UCSD-AML1 (cell line): Measurements from ENCODE around the gene ZNF30.
A peak's percentile ranks its signal among the peaks of the same experiment; 100 is the strongest.
"Not testable (repeated sequence)": the region's sequence is repeated elsewhere in the genome, so short reads cannot be mapped to it uniquely, and the experiment has no call there.

Experiments used
- DNase-seq: peaks from one replicate; lab custom pipeline; 2025; ENCODE audit not compliant: unreplicated experiment; lab: John Stamatoyannopoulos, UW

The ZNF30 gene

GRCh38 chr19:34960103-34960805 lies 33.6 kb downstream of the ZNF30 start:
- no peak for DNase-seq

GRCh38 chr19:34960940-34961679 lies 34.4 kb downstream of the ZNF30 start:
- DNase-seq = no peak

GRCh38 chr19:34961775-34962686 lies 35.3 kb downstream of the ZNF30 start:
- DNase-seq = peak; percentile 66

DNA sequence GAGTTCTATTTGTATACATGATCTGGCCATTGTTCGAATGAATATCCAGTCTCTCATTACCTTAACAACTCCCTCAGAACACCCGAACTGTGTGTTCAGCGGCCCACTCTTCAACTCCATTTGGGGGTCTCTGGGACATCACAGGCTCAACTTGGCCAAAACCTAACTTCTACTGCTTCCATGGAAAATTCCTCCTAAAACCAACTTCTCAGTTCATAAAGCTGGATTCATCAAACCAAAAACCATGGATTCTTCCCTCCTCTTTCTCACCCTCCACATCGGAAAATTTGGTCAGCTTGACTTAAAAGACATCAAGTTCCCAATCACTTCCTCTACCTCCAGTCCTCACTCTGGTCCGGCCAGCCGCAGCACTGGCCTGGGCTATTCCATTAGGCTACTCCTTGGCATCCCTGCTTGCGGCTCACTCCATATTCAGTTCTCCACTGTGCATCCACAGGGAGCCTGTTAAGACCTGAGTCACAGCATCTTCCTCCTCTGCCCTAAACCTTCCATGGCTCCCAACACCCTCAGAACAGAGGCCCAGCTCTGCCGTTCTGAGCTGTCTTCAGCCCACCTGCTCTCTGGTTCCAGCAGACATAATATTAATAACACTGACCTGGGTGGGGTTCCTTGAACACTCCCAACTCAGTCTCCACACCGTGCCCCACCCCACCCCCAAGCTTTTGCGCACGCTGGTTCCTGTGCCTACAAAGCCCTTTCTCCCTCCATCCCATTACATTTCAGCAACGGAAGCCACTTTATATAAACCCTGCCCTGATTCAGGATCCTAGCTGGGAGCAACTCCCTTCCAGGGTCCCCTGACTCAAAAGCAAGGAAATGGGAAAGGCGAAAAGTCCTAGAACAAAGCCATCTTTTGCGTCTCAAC lies 36.2 kb downstream of the ZNF30 start:
- peak; percentile 52 for DNase-seq

DNA sequence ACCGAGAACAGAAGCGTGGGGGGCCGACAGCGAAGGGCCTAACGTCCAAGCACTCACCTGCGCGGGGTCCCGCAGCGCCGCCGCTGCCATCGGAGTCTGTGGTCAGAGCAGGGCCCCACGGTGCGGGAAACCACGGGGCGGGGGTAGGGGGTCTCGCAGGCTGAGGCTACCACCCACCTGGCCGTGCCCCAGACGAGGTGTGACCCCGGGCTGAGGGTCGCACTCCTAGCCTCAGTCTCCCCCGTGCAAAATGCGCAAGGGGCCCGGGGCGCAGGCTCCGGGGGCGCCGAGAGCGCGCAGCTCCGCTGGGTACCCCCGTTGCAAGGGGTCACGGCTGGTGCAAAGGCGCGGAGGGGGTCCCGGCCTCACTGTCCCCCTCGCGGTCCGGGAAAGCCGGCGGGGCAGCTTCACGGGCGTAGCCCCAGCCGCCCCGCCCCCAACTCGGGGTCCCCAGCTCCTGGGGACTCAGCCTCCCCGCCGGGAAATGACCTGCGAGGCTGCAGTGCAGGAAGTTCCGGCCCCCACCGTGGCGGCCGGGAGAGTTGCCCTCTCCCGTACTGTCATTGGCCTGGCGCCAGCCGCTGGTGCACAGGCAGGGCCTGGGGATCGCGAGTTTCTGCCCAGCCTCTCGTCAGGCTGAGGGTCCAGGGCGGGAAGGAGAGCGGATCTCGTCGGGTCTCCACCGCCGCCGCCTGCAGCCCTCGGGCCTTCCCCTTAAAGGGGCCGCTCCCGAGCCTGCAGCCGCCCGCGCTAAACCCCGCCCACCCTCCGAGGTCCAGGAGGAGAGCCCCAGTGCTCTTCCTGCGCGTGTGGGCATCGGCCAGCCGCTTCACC lies 37.1 kb downstream of the ZNF30 start, which contains the start of gene ZNF792:
TSS of gene ZNF792 (minus strand) at position 657 of the 834 bp plus-strand sequence. CDS start at position 90, 567 bp downstream.
- peak; percentile 65 for DNase-seq

DNA sequence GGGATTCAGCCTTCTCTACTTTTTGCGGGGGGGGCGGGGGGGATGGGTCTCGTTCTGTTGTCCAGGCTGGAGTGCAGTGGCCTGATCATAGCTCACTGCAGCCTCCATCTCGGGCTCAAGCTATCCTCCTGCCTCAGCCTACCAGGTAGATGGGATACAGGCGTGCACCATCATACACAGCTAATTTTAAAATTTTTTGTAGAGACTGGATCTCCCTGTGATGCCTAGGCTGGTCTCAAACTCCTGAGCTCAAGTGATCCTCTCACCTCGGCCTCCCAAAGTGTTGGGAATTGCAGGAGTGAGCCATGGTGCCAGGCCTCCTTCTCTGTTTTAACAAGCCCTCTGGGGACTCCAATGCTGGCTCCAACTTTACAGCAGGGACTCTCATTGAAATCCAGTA lies 37.9 kb downstream of the ZNF30 start:
- DNase-seq = no peak

DNA sequence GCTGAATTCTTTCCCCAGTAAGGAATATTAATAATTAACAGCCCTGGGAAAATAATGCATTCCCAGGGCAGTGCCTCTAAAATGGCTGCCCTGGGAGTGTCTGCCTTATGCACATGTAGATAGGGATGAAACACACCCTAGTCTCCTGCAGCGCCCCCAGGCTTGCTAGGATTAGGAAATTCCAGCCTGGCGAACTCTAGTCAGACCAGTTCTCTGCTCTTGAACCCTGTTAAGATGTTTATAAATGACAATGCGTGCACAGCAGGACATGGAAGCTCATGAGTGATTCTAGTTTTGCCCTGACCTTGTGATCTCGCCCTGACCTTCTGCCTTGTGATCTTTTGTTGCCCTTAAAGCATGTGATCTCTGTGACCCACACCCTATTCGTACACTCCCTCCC lies 38.8 kb downstream of the ZNF30 start:
- DNase-seq = not testable (repeated sequence)

DNA sequence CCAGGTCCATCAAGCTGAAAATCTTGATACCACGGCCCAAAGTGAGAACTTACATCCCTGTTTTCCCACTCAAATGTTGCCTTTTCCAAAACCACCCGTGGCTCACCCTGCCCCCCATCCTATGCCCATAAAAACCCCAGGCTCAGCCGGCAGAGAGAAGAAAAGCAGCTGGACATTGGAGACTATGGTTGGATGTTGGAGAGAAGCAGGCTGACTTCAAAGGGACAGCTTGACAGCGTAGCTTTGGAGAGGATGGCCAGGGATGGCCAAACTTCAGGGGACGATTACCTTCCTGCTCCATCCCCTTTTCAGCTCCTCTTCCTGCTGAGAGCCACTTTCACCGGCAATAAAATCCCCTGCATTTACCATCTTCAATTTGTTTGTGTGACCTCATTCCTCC lies 40.8 kb downstream of the ZNF30 start:
- no peak for DNase-seq

DNA sequence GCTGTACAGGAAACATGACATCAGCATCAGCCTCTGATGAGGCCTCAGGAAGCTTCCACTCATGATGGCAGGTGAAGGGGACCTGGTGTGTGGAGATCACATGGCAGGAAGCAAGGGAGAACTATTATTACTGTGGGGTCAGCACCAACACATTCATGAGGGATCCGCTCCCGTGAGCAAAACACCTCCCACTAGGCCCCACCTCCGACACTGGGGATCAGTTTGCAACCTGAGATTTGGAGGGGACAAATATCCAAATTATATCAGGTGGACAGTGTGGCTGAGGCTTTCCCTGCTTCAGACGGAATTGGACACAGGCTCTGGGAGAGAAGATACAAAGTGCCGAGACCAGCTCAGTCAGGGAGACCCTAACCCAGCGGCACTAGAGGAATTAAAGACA lies 43.0 kb downstream of the ZNF30 start:
- no peak for DNase-seq

GRCh38 chr19:34970185-34970780 lies 43.6 kb downstream of the ZNF30 start:
- not testable (repeated sequence) for DNase-seq

DNA sequence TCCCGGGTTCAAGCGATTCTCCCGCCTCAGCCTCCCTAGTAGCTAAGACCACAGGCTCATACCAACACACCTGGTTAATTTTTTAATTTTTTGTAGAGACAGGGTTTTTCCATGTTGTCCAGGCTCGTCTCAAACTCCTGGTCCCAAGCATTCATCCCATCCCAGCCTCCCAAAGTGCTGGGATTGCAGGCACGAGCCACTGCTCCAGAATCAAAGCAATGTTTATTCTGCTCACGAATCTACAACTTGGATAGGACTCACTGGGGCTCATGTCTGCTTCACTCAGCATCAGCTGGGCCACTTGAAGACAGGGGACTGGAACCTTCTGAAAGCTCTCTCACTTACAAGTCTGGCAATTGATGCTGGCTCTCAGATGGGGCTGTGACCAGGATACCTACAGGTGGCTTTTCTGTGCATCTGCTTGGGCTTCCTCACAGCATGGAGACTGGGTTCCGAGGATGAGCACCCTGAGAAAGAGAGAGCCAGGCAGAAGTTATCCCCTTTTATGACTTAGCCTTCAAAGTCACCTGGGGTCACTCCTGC lies 45.5 kb downstream of the ZNF30 start:
- DNase-seq = no peak

- no peak for DNase-seq
Observed at GRCh38 chr19:34974646-34975045, 47.9 kb downstream of the ZNF30 start.

DNA sequence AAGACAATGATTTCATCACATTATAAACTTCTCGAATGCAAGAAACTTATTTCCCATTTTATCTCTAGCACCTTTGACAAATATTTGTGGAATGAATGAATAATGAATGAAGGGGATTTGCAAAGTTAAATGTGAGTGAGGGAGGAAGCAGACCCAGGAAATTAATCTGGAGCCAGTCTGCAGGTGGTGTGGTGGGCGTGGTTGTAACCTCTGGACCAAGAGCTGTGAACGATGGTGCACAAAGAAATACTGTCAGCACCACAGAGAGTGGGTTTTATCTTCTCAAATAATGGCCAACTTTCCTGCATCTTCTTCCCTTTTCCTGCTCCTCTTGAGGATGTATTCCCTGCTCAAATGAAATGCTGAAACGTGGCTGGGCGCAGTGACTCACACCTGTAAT lies 48.4 kb downstream of the ZNF30 start:
- no peak for DNase-seq

DNA sequence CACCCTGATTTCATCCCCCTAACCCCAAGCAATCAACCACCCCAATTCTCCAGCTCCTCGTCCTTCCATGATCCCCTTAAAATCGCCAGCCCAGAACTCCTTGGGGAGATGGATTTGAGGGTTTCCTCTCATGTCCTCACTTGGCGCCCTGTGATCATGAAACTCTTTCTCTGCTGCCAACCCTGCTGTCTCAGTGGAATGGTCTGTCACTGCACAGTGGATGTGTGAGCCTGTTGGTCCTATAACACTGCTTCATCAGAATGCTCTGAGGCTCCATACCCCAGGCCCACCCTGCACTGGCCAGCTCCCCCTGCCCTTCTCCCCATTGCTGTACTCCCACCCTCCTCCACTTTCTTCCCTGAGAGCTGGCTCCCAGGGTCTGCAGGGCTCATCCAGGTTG lies 49.9 kb downstream of the ZNF30 start:
- DNase-seq = no peak

GRCh38 chr19:34979819-34980640 lies 53.3 kb downstream of the ZNF30 start:
- no peak for DNase-seq

- no peak for DNase-seq
Observed at GRCh38 chr19:34982275-34982674, 55.6 kb downstream of the ZNF30 start.

DNA sequence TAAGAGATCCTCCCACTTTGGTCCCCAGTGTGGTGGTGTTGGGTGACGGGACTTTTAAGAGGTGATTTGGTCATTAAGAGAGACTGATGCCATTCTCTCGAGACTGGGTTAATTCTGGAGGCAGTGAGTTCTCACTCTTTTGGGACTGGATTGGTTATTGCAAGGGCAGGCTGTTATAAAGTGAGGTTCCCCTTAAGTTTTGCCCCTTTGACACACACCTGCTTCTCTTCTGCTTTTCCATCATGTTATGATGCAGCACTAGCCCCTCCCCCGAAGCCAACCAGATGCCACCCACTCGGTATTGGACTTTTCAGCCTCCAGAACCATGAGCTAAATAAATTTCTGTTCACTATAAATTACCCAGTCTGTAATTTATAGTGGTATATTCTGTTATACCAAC lies 57.1 kb downstream of the ZNF30 start:
- DNase-seq = no peak

DNA sequence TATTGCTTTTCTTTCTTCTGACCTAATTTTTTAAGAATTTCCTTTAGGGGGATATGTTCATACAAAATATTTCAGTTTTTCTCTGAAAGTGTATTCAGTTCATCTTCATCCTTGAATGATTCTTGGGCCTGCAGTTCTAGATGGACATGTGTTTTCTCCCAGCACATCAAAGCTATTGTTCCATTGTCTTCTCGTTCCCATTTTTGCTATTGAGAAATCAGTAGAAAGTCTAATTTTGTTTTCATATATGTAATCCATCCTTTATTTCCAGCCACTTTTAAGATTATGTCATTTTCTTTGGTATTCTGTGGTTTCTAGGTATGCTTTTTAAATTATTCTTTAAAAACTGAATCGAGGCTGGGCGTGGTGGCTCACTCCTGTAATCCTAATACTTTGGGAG lies 57.6 kb downstream of the ZNF30 start:
- no peak for DNase-seq
